PC-3 (cell line): ENCODE measurements around the gene PLCL1. TPM values are rescaled to one million over a fixed set of nuclear protein-coding genes. Genes with fewer than 3 reads are reported as not detected.

Source experiments
- ATAC-seq: fragments of 200-7000 bp; cut with Tn5 transposase; 2 replicates; pipeline ENCODE4 v1.9.1; 2020; ENCODE audit warnings: mild to moderate bottlenecking, moderate library complexity
- BruUV-seq: library from RNA; stranded (reverse); fragments of 400-500 nt; replicated peaks from 2 replicates; lab custom pipeline; 2021; lab: Mats Ljungman, UMichigan
- CTCF ChIA-PET: fragments of 300-600 bp; sonication (Branson Sonifier 250); formaldehyde crosslinking; loops from one replicate; lab custom pipeline; 2022; ENCODE audit warnings: antibody characterized with exemption; lab: Charles Lee
- POLR2A ChIA-PET: fragments of 300-600 bp; sonication (Branson Sonifier 250); formaldehyde crosslinking; loops from one replicate; lab custom pipeline; 2022; ENCODE audit warnings: antibody characterized with exemption; ENCODE audit not compliant: unreplicated experiment; lab: Charles Lee
- DNase-seq: peaks from one replicate; pipeline ENCODE4 v3.0.0-alpha.2; 2015
- H2AFZ ChIP-seq: fragments of 300-600 bp; sonication (generic); 2 replicates; pipeline ENCODE4 v1.6.0; 2016; ENCODE audit warnings: antibody characterized with exemption, low read length
- H3F3A ChIP-seq: fragments of 300-600 bp; sonication (generic); one replicate; pipeline ENCODE4 v1.6.0; 2017; ENCODE audit warnings: antibody characterized with exemption, low read length, control low read depth, mild to moderate bottlenecking; ENCODE audit not compliant: unreplicated experiment
- H3K27ac ChIP-seq: fragments of 300-600 bp; sonication (generic); 2 replicates; pipeline ENCODE4 v1.5.1; 2016; ENCODE audit warnings: mild to moderate bottlenecking, low read length
- H3K27me3 ChIP-seq: fragments of 300-600 bp; sonication (generic); 2 replicates; pipeline ENCODE4 v1.6.1; 2016; ENCODE audit warnings: low read length, mixed read lengths
- H3K36me3 ChIP-seq: fragments of 300-600 bp; sonication (generic); 2 replicates; pipeline ENCODE4 v1.6.1; 2016; ENCODE audit warnings: low read depth, mixed run types, low read length, mixed read lengths
- H3K4me1 ChIP-seq: fragments of 300-600 bp; sonication (generic); 2 replicates; pipeline ENCODE4 v1.5.1; 2016; ENCODE audit warnings: low read length; ENCODE audit not compliant: insufficient read depth
- H3K4me2 ChIP-seq: fragments of 300-600 bp; sonication (generic); 2 replicates; pipeline ENCODE4 v1.6.0; 2016; ENCODE audit warnings: low read length
- H3K4me3 ChIP-seq: fragments of 300-600 bp; sonication (generic); 2 replicates; pipeline ENCODE4 v1.5.1; 2016; ENCODE audit warnings: mild to moderate bottlenecking, low read length, mixed read lengths
- H3K79me2 ChIP-seq: fragments of 300-600 bp; sonication (generic); 2 replicates; pipeline ENCODE4 v1.6.1; 2017; ENCODE audit warnings: low read length, mixed read lengths
- H3K9ac ChIP-seq: fragments of 300-600 bp; sonication (generic); 2 replicates; pipeline ENCODE4 v1.6.0; 2016; ENCODE audit warnings: mild to moderate bottlenecking, low read length
- H3K9me2 ChIP-seq: fragments of 300-600 bp; sonication (generic); replicated peaks from 2 replicates; pipeline ENCODE4 v1.6.1; 2016; ENCODE audit warnings: mixed run types, low read length, mixed read lengths
- H3K9me3 ChIP-seq: fragments of 300-600 bp; sonication (generic); 2 replicates; pipeline ENCODE4 v1.6.1; 2016; ENCODE audit warnings: low read length, mixed read lengths
- H4K20me1 ChIP-seq: fragments of 300-600 bp; sonication (generic); 2 replicates; pipeline ENCODE4 v1.6.1; 2016; ENCODE audit warnings: low read length, mixed read lengths
- EZH2 ChIP-seq: fragments of 300-600 bp; sonication (generic); IDR thresholded peaks from one replicate; pipeline ENCODE4 v1.6.1; 2017; ENCODE audit warnings: antibody characterized with exemption, mild to moderate bottlenecking, low read length; ENCODE audit not compliant: unreplicated experiment
- EZH2phosphoT487 ChIP-seq: fragments of 300-600 bp; sonication (generic); IDR thresholded peaks from 2 replicates; pipeline ENCODE4 v1.6.1; 2018; ENCODE audit warnings: mild to moderate bottlenecking, antibody characterized with exemption, low read length, borderline replicate concordance
- intact Hi-C: fragments of 100-400 bp; cut with micrococcal nuclease; formaldehyde crosslinking; loops from 2 replicates; pipeline ENCODE4 v1.9.0; 2023
- total RNA-seq: library from RNA; depleted of rRNA; stranded (reverse); fragments of >200 nt; gene quantifications from 2 replicates; pipeline ENCODE4 v1.2.3, GENCODE V29; 2014
- TF ChIP-seq, protein P1 (sequence below): fragments of 300-600 bp; sonication (generic); conservative IDR thresholded peaks from 2 replicates; pipeline ENCODE4 v1.5.1; 2017; ENCODE audit warnings: antibody characterized with exemption, low read depth, mild to moderate bottlenecking, low read length

Gene PLCL1
- total RNA-seq, 1 experiment from 2014 or later, result not detected

DNA sequence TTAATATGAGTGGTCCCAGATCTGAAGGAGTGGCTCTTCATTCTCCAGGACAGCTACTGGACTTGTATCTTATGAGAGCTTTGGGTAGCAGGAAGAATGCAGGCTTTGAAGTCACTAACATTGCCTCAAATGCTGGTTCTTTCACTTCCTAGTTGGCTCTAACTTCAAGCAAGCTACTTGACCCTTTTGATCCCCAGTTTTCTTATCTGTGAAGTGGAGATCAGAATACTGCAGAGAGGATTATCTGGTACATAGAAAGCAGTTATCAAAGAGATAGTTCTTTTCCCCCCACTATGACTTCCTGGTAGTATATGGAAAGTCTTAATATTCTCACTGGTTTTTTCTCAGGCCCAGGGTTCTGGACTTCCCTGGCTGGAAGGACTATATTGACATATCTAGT, 3.4 kb upstream of the PLCL1 start:
- no peaks in the 10 kb centered on the region for H3K9me2 ChIP-seq
- no TSS peak for BruUV-seq
- H3K4me1 ChIP-seq, result peaks cover 9% of the 10 kb centered on the region; the same call in 1 of the 2 replicates
- intact Hi-C loops, result no loop called here
- no peak for DNase-seq
- H3K4me2 ChIP-seq, result no peak overlapping the region
- no peaks in the 10 kb centered on the region for H4K20me1 ChIP-seq
- TF ChIP-seq, protein P1, sequence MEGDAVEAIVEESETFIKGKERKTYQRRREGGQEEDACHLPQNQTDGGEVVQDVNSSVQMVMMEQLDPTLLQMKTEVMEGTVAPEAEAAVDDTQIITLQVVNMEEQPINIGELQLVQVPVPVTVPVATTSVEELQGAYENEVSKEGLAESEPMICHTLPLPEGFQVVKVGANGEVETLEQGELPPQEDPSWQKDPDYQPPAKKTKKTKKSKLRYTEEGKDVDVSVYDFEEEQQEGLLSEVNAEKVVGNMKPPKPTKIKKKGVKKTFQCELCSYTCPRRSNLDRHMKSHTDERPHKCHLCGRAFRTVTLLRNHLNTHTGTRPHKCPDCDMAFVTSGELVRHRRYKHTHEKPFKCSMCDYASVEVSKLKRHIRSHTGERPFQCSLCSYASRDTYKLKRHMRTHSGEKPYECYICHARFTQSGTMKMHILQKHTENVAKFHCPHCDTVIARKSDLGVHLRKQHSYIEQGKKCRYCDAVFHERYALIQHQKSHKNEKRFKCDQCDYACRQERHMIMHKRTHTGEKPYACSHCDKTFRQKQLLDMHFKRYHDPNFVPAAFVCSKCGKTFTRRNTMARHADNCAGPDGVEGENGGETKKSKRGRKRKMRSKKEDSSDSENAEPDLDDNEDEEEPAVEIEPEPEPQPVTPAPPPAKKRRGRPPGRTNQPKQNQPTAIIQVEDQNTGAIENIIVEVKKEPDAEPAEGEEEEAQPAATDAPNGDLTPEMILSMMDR, result no peak
- TF ChIP-seq EZH2, result no peak
- no peak for TF ChIP-seq EZH2phosphoT487
- H3K36me3 ChIP-seq, result no peaks in the 10 kb centered on the region
- ChIA-PET POLR2A (no interaction called here), CTCF (no interaction called here)
- H3K4me3 ChIP-seq, result no peak overlapping the region
- H3K79me2 ChIP-seq, result no peaks in the 10 kb centered on the region
- no peak overlapping the region for H3K9ac ChIP-seq
- H3K27me3 ChIP-seq, result peaks cover 60% of the 10 kb centered on the region
- no peaks in the 10 kb centered on the region for H3K9me3 ChIP-seq
- no peak overlapping the region for H2AFZ ChIP-seq
- no peak overlapping the region for H3K27ac ChIP-seq
- no peak for ATAC-seq
- no peaks in the 10 kb centered on the region for H3F3A ChIP-seq

GRCh38 chr2:197803033-197803444, 1.4 kb upstream of the PLCL1 start:
- Histone ChIP-seq H3F3A (no peaks in the 10 kb centered on the region), H3K27me3 (peaks cover 72% of the 10 kb centered on the region), H3K79me2 (no peaks in the 10 kb centered on the region), H2AFZ (no peak overlapping the region), H3K9me3 (no peaks in the 10 kb centered on the region), H3K27ac (no peak overlapping the region), H3K36me3 (no peaks in the 10 kb centered on the region), H3K9me2 (no peaks in the 10 kb centered on the region), H3K4me2 (no peak overlapping the region), H3K9ac (no peak overlapping the region), H4K20me1 (no peaks in the 10 kb centered on the region), H3K4me3 (no peak overlapping the region), H3K4me1 (peaks cover 9% of the 10 kb centered on the region; the same call in 1 of the 2 replicates)
- intact Hi-C loops, result loop anchor here (1.0 kb wide), 2 partner anchors 324 to 493 kb away; no protein-coding TSS in a partner anchor
- ChIA-PET POLR2A (no interaction called here), CTCF (no interaction called here)
- ATAC-seq, result peak; percentile 20; the same call in 1 of the 2 replicates
- TF ChIP-seq EZH2phosphoT487, result no peak
- TF ChIP-seq EZH2, result no peak
- TF ChIP-seq, protein P1, result peak; percentile 85
- peak; percentile 63 for DNase-seq
- no TSS peak for BruUV-seq
